IMR-90 (cell line): Measurements from ENCODE around the gene GPR6. TPM values are rescaled to one million over a fixed set of nuclear protein-coding genes. Genes with fewer than 3 reads are reported as not detected.

ENCODE experiments used
- ATAC-seq: fragments of 200-7000 bp; cut with Tn5 transposase; 2 replicates; pipeline ENCODE4 v1.9.1; 2020; ENCODE audit warnings: low read depth, mild to moderate bottlenecking, moderate library complexity
- BruUV-seq: library from RNA; stranded (reverse); fragments of 400-500 nt; replicated peaks from 2 replicates; lab custom pipeline; 2021; lab: Mats Ljungman, UMichigan
- CTCF ChIA-PET: fragments of 300-600 bp; formaldehyde crosslinking; extraction: SDS; loops from one replicate; lab custom pipeline; 2021; ENCODE audit warnings: antibody characterized with exemption; lab: Yijun Ruan, JAX
- POLR2A ChIA-PET: fragments of 300-600 bp; sonication (Branson Sonifier 250); formaldehyde crosslinking; loops from one replicate; lab custom pipeline; 2022; ENCODE audit warnings: antibody characterized with exemption; ENCODE audit not compliant: unreplicated experiment; lab: Charles Lee
- DNase-seq: peaks from one replicate; pipeline ENCODE4 v3.0.0; 2013
- H2AFZ ChIP-seq: replicated peaks from 2 replicates; pipeline ENCODE3; 2013; ENCODE audit warnings: low read length, mild to moderate bottlenecking; ENCODE audit not compliant: poor library complexity
- H2AK5ac ChIP-seq: 2 replicates; pipeline ENCODE4 v1.6.1; 2013; ENCODE audit warnings: low read depth, low read length, inconsistent platforms
- H2AK9ac ChIP-seq: replicated peaks from 2 replicates; pipeline ENCODE3; 2013; ENCODE audit warnings: mild to moderate bottlenecking, low read depth, low read length, moderate library complexity; ENCODE audit not compliant: poor library complexity
- H2BK120ac ChIP-seq: 2 replicates; pipeline ENCODE4 v1.6.1; 2013; ENCODE audit warnings: low read depth, low read length, inconsistent platforms
- H2BK15ac ChIP-seq: 3 replicates; pipeline ENCODE4 v1.6.1; 2013; ENCODE audit warnings: low read depth, low read length, inconsistent platforms
- H2BK20ac ChIP-seq: 2 replicates; pipeline ENCODE4 v1.6.1; 2013; ENCODE audit warnings: low read depth, mild to moderate bottlenecking, inconsistent platforms, low read length, moderate library complexity
- H2BK5ac ChIP-seq: 2 replicates; pipeline ENCODE4 v1.6.1; 2013; ENCODE audit warnings: mild to moderate bottlenecking, low read depth, low read length, inconsistent platforms; ENCODE audit not compliant: poor library complexity, severe bottlenecking
- H3K14ac ChIP-seq: replicated peaks from 2 replicates; pipeline ENCODE4 v1.6.1; 2013; ENCODE audit warnings: low read depth, low read length, inconsistent platforms
- H3K18ac ChIP-seq: 2 replicates; pipeline ENCODE4 v1.6.1; 2013; ENCODE audit warnings: low read depth, low read length, control low read depth
- H3K23ac ChIP-seq: 2 replicates; pipeline ENCODE4 v1.6.1; 2013; ENCODE audit warnings: low read depth, low read length, inconsistent platforms
- H3K27ac ChIP-seq: 2 replicates; pipeline ENCODE4 v1.5.1; 2013; ENCODE audit warnings: mild to moderate bottlenecking, control low read depth, low read length; ENCODE audit not compliant: insufficient read depth
- H3K27me3 ChIP-seq: 2 replicates; pipeline ENCODE4 v1.6.1; 2013; ENCODE audit warnings: low read length; ENCODE audit not compliant: control insufficient read depth, insufficient read depth
- H3K36me3 ChIP-seq: 2 replicates; pipeline ENCODE4 v1.6.1; 2013; ENCODE audit warnings: low read length, mixed read lengths; ENCODE audit not compliant: control insufficient read depth, insufficient read depth
- H3K4ac ChIP-seq: 2 replicates; pipeline ENCODE4 v1.6.1; 2013; ENCODE audit warnings: low read depth, low read length, inconsistent platforms
- H3K4me1 ChIP-seq: 2 replicates; pipeline ENCODE4 v1.6.1; 2013; ENCODE audit warnings: low read length, mixed read lengths; ENCODE audit not compliant: control insufficient read depth, insufficient read depth
- H3K4me2 ChIP-seq: 2 replicates; pipeline ENCODE4 v1.6.1; 2013; ENCODE audit warnings: low read depth, mild to moderate bottlenecking, control low read depth, low read length, moderate library complexity
- H3K4me3 ChIP-seq: 2 replicates; pipeline ENCODE4 v1.5.1; 2013; ENCODE audit warnings: low read depth, mild to moderate bottlenecking, control low read depth, low read length, moderate library complexity; ENCODE audit not compliant: insufficient read depth
- H3K56ac ChIP-seq: 2 replicates; pipeline ENCODE4 v1.6.1; 2013; ENCODE audit warnings: low read length, inconsistent platforms; ENCODE audit not compliant: insufficient read depth; ENCODE audit errors: extremely low read depth
- H3K79me1 ChIP-seq, 2 experiments: 2 replicates each; pipeline ENCODE4 v1.6.1; 2013; ENCODE audit warnings: low read length in 2 of 2, inconsistent platforms in 1 of 2, low read depth in 1 of 2
- H3K9ac ChIP-seq: 2 replicates; pipeline ENCODE4 v1.6.1; 2013; ENCODE audit warnings: low read depth, low read length, control low read depth
- H3K9me1 ChIP-seq: 2 replicates; pipeline ENCODE4 v1.6.1; 2013; ENCODE audit warnings: low read length, inconsistent platforms; ENCODE audit not compliant: insufficient read depth
- H3K9me3 ChIP-seq: 2 replicates; pipeline ENCODE4 v1.6.1; 2013; ENCODE audit warnings: low read length; ENCODE audit not compliant: control insufficient read depth, insufficient read depth
- H4K20me1 ChIP-seq: 2 replicates; pipeline ENCODE4 v1.6.1; 2013; ENCODE audit warnings: low read length, inconsistent platforms; ENCODE audit not compliant: insufficient read depth
- H4K5ac ChIP-seq: 2 replicates; pipeline ENCODE4 v1.6.1; 2013; ENCODE audit warnings: mild to moderate bottlenecking, low read depth, low read length, control low read depth
- H4K8ac ChIP-seq, 2 experiments: 2 replicates each; pipeline ENCODE4 v1.6.1; 2013; ENCODE audit warnings: low read depth in 2 of 2, low read length in 2 of 2, control low read depth in 1 of 2, inconsistent platforms in 1 of 2
- H4K91ac ChIP-seq: 2 replicates; pipeline ENCODE4 v1.6.1; 2013; ENCODE audit warnings: low read depth, low read length, inconsistent platforms; ENCODE audit not compliant: insufficient read depth
- BHLHE40 ChIP-seq: fragments of 150-350 bp; IDR thresholded peaks from 2 replicates; pipeline ENCODE4 v1.6.1; 2016; ENCODE audit warnings: mild to moderate bottlenecking, low read depth, low read length
- MAFK ChIP-seq: IDR thresholded peaks from 2 replicates; pipeline ENCODE4 v1.6.1; 2012; ENCODE audit warnings: low read depth, low read length, improper control_type of control experiment
- POLR2A ChIP-seq: IDR thresholded peaks from 2 replicates; pipeline ENCODE4 v1.6.1; 2012; ENCODE audit warnings: mild to moderate bottlenecking, low read depth, low read length
- RAD21 ChIP-seq: IDR thresholded peaks from 2 replicates; pipeline ENCODE4 v1.6.1; 2012; ENCODE audit warnings: low read length, improper control_type of control experiment
- WGBS, 2 experiments: methylation state at CpG; one replicate each; pipeline versions ENCODE4 v1.1.5 to v1.1.7; 2013; ENCODE audit warnings: missing lambda C conversion rate in 2 of 2; ENCODE audit not compliant: insufficient read length in 1 of 2; ENCODE audit errors: extremely low coverage in 2 of 2; 5-methylcytosine and 5-hydroxymethylcytosine counted together
- dilution Hi-C: fragments of 300-500 bp; cut with HindIII; formaldehyde crosslinking; loops from one replicate; pipeline ENCODE4 v1.14.3; 2018; ENCODE audit warnings: low sequenced_read_pairs; ENCODE audit not compliant: unreplicated experiment
- in situ Hi-C: fragments of 300-500 bp; cut with MboI; formaldehyde crosslinking; loops from 3 replicates; pipeline ENCODE4 v1.14.3; 2019; ENCODE audit warnings: low sequenced_read_pairs, inconsistent platforms, mixed read lengths
- intact Hi-C: fragments of 100-400 bp; cut with micrococcal nuclease; formaldehyde crosslinking; loops from 2 replicates; pipeline ENCODE4 v1.10.0; 2022
- polyA plus RNA-seq, 3 experiments: library from polyadenylated mRNA; depleted of rRNA; stranded (reverse); fragments of >200 nt; gene quantifications; 2 replicates each; pipeline ENCODE4 v1.2.3, GENCODE V29; 2012; ENCODE audit warnings: low replicate concordance in 1 of 3
- total RNA-seq: library from RNA; depleted of rRNA; stranded (reverse); fragments of >200 nt; gene quantifications from 2 replicates; pipeline ENCODE4 v1.2.3, GENCODE V29; 2012

GPR6 gene
- total and polyA plus RNA-seq, 2 of the 4 experiments (the other 2 are of a cell fraction): not detected

DNA sequence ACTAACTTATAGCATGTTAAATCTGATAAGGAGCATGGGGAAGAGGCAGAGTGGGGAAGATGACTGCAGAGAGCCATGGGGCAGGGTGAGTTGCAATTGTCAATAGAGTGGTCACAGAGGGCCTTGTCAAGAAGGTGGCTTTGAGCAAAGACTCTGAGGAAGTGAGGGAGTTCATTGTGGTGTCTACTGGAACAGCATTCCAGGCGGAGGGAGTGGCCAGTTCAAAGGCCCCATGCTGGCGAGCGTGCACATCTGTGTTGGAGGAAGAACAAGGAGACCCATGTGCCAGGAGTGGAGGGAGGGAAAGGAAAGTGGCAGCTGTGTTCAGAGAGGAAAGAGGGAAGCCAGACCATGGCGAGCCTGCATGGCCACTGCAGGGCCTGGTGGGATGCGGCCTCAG, 15.8 kb upstream of the GPR6 start:
- Histone ChIP-seq H2AFZ (no peak overlapping the region), H3K9ac (no peak overlapping the region), H3K18ac (no peak overlapping the region), H3K9me3 (no peaks in the 10 kb centered on the region), H4K8ac (no peak overlapping the region), H3K79me1 (no peaks in the 10 kb centered on the region), H3K27ac (no peak overlapping the region), H2AK9ac (no peak overlapping the region), H3K4me1 (no peaks in the 10 kb centered on the region), H4K5ac (no peak overlapping the region), H4K20me1 (no peaks in the 10 kb centered on the region), H3K36me3 (no peaks in the 10 kb centered on the region), H3K9me1 (no peaks in the 10 kb centered on the region), H3K23ac (no peak overlapping the region), H4K91ac (no peak overlapping the region), H2BK15ac (no peak overlapping the region), H3K4ac (no peak overlapping the region), H3K14ac (no peak overlapping the region), H2AK5ac (no peak overlapping the region), H3K4me2 (no peak overlapping the region), H3K27me3 (no peaks in the 10 kb centered on the region), H2BK120ac (no peak overlapping the region), H2BK20ac (no peak overlapping the region), H3K56ac (no peak overlapping the region), H2BK5ac (no peak overlapping the region), H3K4me3 (no peak overlapping the region)
- BruUV-seq: no TSS peak
- TF ChIP-seq POLR2A (no peak), RAD21 (no peak), BHLHE40 (no peak), MAFK (no peak)
- POLR2A ChIA-PET: no interaction called here
- ATAC-seq: no peak
- dilution Hi-C loops (no loop called here), in situ Hi-C loops (no loop called here), intact Hi-C loops (no loop called here)
- CTCF ChIA-PET: no interaction called here
- WGBS, 2 experiments: no CpG with 5 or more reads among the region's 5 CpGs
- no peak for DNase-seq
